ENCODE results near the gene LMF1.

LMF1 gene

DNA sequence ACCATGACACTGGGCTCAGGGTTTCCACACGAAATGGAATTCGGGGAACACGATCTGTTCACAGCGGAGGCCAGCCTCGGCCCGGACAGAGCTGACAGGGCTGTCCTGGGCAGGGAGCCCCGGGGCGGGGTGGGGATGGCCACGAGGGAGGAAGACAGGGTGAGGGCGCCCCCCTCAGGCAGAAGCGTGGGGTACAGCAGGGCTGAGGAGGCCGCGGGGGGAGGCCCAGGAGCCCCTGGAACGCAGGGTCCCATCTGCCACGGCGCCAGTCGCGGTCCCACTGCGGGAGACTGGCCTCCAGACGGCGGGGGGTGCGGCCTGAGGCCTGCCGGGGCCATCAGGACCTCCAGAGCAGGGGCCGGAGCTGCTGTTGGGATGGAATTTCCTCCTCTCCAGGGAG is 75.9 kb downstream of the LMF1 start:
- DNase-seq (ENCODE audit: low read depth in 2 of 2), result no peak
- no peak overlapping the region for H3K4me3 ChIP-seq (replicated peaks in 1 of 2; ENCODE audit: low read depth in 2 of 2, low read length in 2 of 2)
- TF ChIP-seq, protein P1, sequence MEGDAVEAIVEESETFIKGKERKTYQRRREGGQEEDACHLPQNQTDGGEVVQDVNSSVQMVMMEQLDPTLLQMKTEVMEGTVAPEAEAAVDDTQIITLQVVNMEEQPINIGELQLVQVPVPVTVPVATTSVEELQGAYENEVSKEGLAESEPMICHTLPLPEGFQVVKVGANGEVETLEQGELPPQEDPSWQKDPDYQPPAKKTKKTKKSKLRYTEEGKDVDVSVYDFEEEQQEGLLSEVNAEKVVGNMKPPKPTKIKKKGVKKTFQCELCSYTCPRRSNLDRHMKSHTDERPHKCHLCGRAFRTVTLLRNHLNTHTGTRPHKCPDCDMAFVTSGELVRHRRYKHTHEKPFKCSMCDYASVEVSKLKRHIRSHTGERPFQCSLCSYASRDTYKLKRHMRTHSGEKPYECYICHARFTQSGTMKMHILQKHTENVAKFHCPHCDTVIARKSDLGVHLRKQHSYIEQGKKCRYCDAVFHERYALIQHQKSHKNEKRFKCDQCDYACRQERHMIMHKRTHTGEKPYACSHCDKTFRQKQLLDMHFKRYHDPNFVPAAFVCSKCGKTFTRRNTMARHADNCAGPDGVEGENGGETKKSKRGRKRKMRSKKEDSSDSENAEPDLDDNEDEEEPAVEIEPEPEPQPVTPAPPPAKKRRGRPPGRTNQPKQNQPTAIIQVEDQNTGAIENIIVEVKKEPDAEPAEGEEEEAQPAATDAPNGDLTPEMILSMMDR (IDR thresholded peaks at IDR 0.05; ENCODE audit: low read depth, low read length), result no peak

DNA sequence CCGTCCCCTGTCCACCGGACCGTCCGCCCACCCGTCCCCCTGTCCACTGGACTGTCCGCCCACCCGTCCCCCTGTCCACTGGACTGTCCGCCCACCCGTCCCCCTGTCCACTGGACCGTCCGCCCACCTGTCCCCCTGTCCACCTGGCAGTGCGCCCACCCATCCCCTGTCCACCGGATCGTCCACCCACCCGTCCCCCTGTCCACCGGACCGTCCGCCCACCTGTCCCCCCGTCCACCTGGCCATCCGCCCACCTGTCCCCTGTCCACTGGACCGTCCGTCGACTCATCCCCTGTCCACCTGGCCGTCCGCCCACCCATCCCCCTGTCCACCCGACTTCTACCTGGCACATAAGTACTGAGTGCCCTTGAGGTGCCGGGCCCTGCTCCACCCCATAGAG is 76.6 kb downstream of the LMF1 start:
- H3K4me3 ChIP-seq (replicated peaks in 1 of 2; ENCODE audit: low read depth in 2 of 2, low read length in 2 of 2), result no peak overlapping the region
- DNase-seq (ENCODE audit: low read depth in 2 of 2), result no peak
- TF ChIP-seq, protein P1 (IDR thresholded peaks at IDR 0.05; ENCODE audit: low read depth, low read length), result no peak

DNA sequence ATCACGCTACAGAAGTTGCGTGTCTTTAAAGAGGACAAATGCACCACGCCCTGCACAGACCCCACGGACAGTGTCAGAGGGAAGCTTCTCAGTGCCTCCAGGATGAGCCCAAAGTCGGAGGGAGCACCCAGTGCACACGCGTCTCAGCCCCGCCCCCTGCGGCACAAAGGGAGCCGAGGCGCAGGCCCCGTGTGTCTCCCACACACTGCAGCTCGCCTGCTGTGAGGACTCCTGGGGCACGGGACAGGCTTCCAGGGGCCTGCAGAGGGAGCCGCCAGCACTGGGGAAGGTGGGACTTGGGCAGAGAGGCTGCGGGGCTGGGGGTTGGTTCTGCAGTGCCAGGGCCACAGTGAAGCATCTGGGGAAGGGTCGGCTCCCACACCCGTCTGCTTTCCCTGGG is 77.4 kb downstream of the LMF1 start:
- TF ChIP-seq, protein P1 (IDR thresholded peaks at IDR 0.05; ENCODE audit: low read depth, low read length), result no peak
- H3K4me3 ChIP-seq (replicated peaks in 1 of 2; ENCODE audit: low read depth in 2 of 2, low read length in 2 of 2), result no peak overlapping the region
- no peak for DNase-seq (ENCODE audit: low read depth in 2 of 2)

DNA sequence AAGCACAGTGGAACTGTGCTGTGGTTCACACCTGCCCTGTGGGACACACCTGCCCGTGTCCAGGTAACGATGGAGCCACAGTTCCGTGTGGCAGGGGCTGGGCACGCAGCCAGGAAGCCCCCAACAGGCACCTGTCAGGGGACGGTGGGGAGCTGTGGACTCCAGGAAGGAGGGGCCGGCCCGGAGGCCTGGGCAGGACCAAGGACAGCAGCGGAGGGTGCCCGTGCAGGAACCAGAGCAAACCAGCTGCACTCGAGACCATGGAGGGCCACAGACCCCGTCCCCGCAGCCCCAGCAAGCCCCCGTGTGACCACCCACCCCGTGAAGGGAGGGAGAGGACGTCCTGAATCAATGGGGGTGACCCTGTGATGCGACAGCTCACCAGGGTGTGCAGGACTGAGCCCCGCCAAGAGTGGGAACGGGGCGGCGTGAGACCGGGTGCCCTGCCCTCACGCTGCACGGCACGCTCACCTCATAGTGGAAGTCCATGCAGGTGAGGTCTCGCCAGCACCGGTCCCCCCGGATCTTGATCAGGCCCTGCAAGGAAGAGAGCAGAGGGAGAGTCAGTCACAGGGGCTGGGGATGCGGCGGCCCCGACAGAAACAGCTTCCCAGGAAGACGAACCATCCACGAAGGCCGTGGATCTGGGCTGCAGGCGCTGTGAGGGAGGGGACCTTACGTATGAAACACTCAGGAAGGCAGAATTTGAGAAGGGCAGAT is 78.1 kb downstream of the LMF1 start:
- no peak for DNase-seq (ENCODE audit: low read depth in 2 of 2)
- TF ChIP-seq, protein P1 (IDR thresholded peaks at IDR 0.05; ENCODE audit: low read depth, low read length), result no peak
- H3K4me3 ChIP-seq (replicated peaks in 1 of 2; ENCODE audit: low read depth in 2 of 2, low read length in 2 of 2), result no peak overlapping the region

DNA sequence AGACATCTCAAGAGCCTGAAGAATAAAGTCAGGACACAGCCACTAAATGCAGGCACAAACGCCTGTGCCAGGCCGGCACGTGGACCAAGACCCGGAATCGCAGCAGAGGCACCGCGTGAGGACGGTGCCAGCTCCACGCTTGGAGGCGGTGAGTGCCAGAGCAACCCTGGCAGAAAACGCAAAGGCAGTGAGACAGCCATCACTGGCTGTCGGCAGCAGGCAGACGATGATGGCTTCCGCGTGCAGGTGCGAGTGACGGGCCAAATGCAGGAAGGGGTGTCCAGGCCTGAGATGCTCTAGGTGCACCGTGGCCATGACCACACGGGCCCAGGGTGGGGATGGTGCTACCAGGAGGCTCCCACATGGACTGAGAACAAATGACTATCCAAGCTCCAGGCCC is 78.8 kb downstream of the LMF1 start:
- H3K4me3 ChIP-seq (replicated peaks in 1 of 2; ENCODE audit: low read depth in 2 of 2, low read length in 2 of 2), result no peak overlapping the region
- TF ChIP-seq, protein P1 (IDR thresholded peaks at IDR 0.05; ENCODE audit: low read depth, low read length), result no peak
- DNase-seq (ENCODE audit: low read depth in 2 of 2), result no peak

DNA sequence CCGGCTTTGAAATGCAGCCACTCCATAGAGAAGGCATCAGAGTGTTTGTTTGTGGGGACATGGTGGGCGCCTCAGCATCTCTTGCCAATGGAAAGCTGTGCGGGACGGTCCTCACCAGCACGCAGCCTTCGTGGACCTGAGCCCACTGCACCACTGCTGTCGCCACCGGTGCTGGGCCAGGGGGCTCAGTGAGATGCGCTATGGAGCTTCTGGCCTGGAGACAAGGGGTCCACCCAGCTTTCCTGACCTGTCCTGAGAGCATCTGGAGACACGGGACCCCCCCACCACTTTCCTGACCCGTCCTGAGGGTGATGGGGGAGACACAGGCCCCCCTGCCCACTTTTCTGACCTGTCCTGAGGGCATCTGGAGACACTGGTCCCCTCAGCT is 79.4 kb downstream of the LMF1 start:
- DNase-seq (ENCODE audit: low read depth in 2 of 2), result no peak
- no peak overlapping the region for H3K4me3 ChIP-seq (replicated peaks in 1 of 2; ENCODE audit: low read depth in 2 of 2, low read length in 2 of 2)
- TF ChIP-seq, protein P1 (IDR thresholded peaks at IDR 0.05; ENCODE audit: low read depth, low read length), result no peak
